Hepatocyte (in vitro differentiated cells): ENCODE measurements around the gene KMT2A. TPM values are rescaled to one million over a fixed set of nuclear protein-coding genes. Genes with fewer than 3 reads are reported as not detected.
"Not testable (repeated sequence)": the region's sequence is repeated elsewhere in the genome, so short reads cannot be mapped to it uniquely, and the experiment has no call there.

Source experiments
- DNase-seq: peaks from one replicate; pipeline ENCODE4 v3.0.0-alpha.2; 2016; ENCODE audit warnings: low spot score
- H2AFZ ChIP-seq: fragments of 200-600 bp; sonication (generic); 2 replicates; pipeline ENCODE4 v1.6.0; 2016; ENCODE audit warnings: antibody characterized with exemption, mild to moderate bottlenecking
- H3K27ac ChIP-seq: fragments of 200-600 bp; sonication (generic); 2 replicates; pipeline ENCODE4 v1.5.1; 2016; ENCODE audit warnings: mild to moderate bottlenecking
- H3K27me3 ChIP-seq: fragments of 200-600 bp; sonication (generic); 2 replicates; pipeline ENCODE4 v1.6.1; 2016
- H3K36me3 ChIP-seq: fragments of 200-600 bp; sonication (generic); replicated peaks from 2 replicates; pipeline ENCODE4 v1.5.1; 2016; ENCODE audit warnings: low read depth; ENCODE audit not compliant: insufficient read depth
- H3K4me1 ChIP-seq: fragments of 200-600 bp; sonication (generic); 2 replicates; pipeline ENCODE4 v1.5.1; 2016; ENCODE audit warnings: mild to moderate bottlenecking, moderate library complexity; ENCODE audit not compliant: insufficient read depth
- H3K4me2 ChIP-seq: fragments of 200-600 bp; sonication (generic); 2 replicates; pipeline ENCODE4 v1.6.0; 2016
- H3K4me3 ChIP-seq: fragments of 200-600 bp; sonication (generic); 2 replicates; pipeline ENCODE4 v1.5.1; 2016; ENCODE audit warnings: mild to moderate bottlenecking
- H3K79me2 ChIP-seq: fragments of 200-600 bp; sonication (generic); 2 replicates; pipeline ENCODE4 v1.6.0; 2017; ENCODE audit warnings: mild to moderate bottlenecking
- H3K9me2 ChIP-seq: fragments of 200-600 bp; sonication (generic); replicated peaks from 2 replicates; pipeline ENCODE4 v1.6.0; 2017; ENCODE audit warnings: mild to moderate bottlenecking; ENCODE audit not compliant: insufficient read depth
- H3K9me3 ChIP-seq: fragments of 200-600 bp; sonication (generic); 2 replicates; pipeline ENCODE4 v1.5.1; 2016; ENCODE audit warnings: low read depth, mild to moderate bottlenecking
- H4K20me1 ChIP-seq: fragments of 200-600 bp; sonication (generic); 2 replicates; pipeline ENCODE4 v1.6.0; 2016; ENCODE audit warnings: mild to moderate bottlenecking; ENCODE audit not compliant: insufficient read depth, poor library complexity, severe bottlenecking
- EZH2 ChIP-seq: fragments of 200-600 bp; sonication (generic); IDR thresholded peaks from 2 replicates; pipeline ENCODE4 v1.6.1; 2016; ENCODE audit warnings: antibody characterized with exemption, mild to moderate bottlenecking, borderline replicate concordance
- EZH2phosphoT487 ChIP-seq: fragments of 200-600 bp; sonication (generic); IDR thresholded peaks from one replicate; pipeline ENCODE4 v1.6.1; 2018; ENCODE audit warnings: antibody characterized with exemption, mild to moderate bottlenecking, low read depth, moderate library complexity; ENCODE audit not compliant: unreplicated experiment, severe bottlenecking
- WGBS: methylation state at CpG from one replicate; pipeline ENCODE4 v1.1.6; 2016; ENCODE audit warnings: low lambda C conversion rate; ENCODE audit errors: missing lambda C conversion rate; 5-methylcytosine and 5-hydroxymethylcytosine counted together
- polyA plus RNA-seq: library from polyadenylated mRNA; unstranded; fragments of >200 nt; fragmentation: Nextera tagmentation; extraction: Ambion mirVana; gene quantifications from 2 replicates; pipeline ENCODE4 v1.2.1, GENCODE V29; 2016
- total RNA-seq: library from RNA; depleted of rRNA; stranded (reverse); fragments of >200 nt; gene quantifications from 2 replicates; pipeline ENCODE4 v1.2.3, GENCODE V29; 2014
- TF ChIP-seq, protein P1 (sequence below): fragments of 200-600 bp; sonication (generic); IDR thresholded peaks from 2 replicates; pipeline ENCODE4 v1.5.1; 2016; ENCODE audit warnings: antibody characterized with exemption, mild to moderate bottlenecking; ENCODE audit not compliant: poor library complexity

KMT2A gene
- total and polyA plus RNA-seq, 2 experiments from 2014 or later, result 23.0 to 29.1 TPM

DNA sequence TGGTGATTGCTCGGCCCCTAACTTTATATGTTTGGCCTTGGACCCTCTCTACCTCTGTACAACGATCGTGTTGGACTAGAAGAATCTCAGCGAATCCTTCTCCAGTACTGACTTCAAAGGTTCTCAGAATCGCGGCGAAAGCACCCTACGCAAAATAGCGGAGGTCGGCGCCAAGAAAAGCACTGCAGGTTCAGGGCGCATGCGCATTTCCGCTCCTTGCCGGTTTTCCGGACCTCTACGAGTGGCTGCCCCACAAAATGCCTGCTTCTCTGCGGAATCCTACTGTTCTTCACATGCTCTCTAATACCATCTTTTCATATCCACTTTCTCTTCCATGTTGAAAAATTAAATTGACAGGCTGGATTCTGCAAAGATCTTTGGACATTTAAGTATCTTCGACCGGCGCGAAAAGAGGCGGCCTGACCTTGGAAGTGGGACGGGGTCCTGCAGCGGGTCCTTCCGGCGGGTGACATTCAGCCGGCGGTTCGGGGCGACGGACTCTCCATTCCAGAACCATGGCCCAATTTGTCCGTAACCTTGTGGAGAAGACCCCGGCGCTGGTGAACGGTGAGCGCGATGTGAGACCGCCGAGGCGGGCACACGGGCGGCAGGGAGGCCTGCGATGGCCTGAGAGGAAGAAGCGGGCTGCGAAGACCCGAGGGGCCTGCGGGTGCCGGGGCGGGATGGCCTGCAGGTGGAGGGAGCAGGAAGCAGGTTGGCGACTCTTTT, 35.0 kb upstream of the KMT2A start, which contains the start of gene ATP5MG:
Gene ATP5MG, plus strand, starts transcription at position 456 of the 729 bp plus-strand sequence. Its CDS starts 60 bp downstream, at position 516.
- Histone ChIP-seq H3K9me3 (no peaks in the 10 kb centered on the region), H3K4me1 (peaks cover 11% of the 10 kb centered on the region), H3K36me3 (no peaks in the 10 kb centered on the region), H3K79me2 (peaks cover 48% of the 10 kb centered on the region), H2AFZ (peak within 1 kb of the TSS; percentile 55), H3K4me2 (peak within 1 kb of the TSS; percentile 69), H3K9me2 (no peaks in the 10 kb centered on the region), H3K27me3 (no peaks in the 10 kb centered on the region), H3K27ac (peak within 1 kb of the TSS; percentile 91), H3K4me3 (peak within 1 kb of the TSS; percentile 79), H4K20me1 (peaks cover 30% of the 10 kb centered on the region)
- WGBS, result under 1% methylated on average over 48 of the region's 51 CpGs
- DNase-seq, result peak; percentile 96
- no peak for TF ChIP-seq EZH2
- TF ChIP-seq, protein P1, sequence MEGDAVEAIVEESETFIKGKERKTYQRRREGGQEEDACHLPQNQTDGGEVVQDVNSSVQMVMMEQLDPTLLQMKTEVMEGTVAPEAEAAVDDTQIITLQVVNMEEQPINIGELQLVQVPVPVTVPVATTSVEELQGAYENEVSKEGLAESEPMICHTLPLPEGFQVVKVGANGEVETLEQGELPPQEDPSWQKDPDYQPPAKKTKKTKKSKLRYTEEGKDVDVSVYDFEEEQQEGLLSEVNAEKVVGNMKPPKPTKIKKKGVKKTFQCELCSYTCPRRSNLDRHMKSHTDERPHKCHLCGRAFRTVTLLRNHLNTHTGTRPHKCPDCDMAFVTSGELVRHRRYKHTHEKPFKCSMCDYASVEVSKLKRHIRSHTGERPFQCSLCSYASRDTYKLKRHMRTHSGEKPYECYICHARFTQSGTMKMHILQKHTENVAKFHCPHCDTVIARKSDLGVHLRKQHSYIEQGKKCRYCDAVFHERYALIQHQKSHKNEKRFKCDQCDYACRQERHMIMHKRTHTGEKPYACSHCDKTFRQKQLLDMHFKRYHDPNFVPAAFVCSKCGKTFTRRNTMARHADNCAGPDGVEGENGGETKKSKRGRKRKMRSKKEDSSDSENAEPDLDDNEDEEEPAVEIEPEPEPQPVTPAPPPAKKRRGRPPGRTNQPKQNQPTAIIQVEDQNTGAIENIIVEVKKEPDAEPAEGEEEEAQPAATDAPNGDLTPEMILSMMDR, result no peak
- no peak for TF ChIP-seq EZH2phosphoT487

- Histone ChIP-seq H3K4me2 (peak overlapping the region; percentile 69), H4K20me1 (peaks cover 30% of the 10 kb centered on the region), H3K27ac (peak overlapping the region; percentile 91), H3K9me2 (no peaks in the 10 kb centered on the region), H3K9me3 (no peaks in the 10 kb centered on the region), H2AFZ (peak overlapping the region; percentile 55), H3K4me3 (peak overlapping the region; percentile 79), H3K79me2 (peaks cover 56% of the 10 kb centered on the region), H3K27me3 (no peaks in the 10 kb centered on the region), H3K36me3 (no peaks in the 10 kb centered on the region), H3K4me1 (peaks cover 11% of the 10 kb centered on the region)
- DNase-seq, result peak; percentile 44
- 4% methylated on average over 22 of the region's 22 CpGs for WGBS
- TF ChIP-seq EZH2phosphoT487 (no peak), EZH2 (no peak)
- TF ChIP-seq, protein P1, result no peak
Observed at GRCh38 chr11:118401880-118402590, 34.3 kb upstream of the KMT2A start.

DNA sequence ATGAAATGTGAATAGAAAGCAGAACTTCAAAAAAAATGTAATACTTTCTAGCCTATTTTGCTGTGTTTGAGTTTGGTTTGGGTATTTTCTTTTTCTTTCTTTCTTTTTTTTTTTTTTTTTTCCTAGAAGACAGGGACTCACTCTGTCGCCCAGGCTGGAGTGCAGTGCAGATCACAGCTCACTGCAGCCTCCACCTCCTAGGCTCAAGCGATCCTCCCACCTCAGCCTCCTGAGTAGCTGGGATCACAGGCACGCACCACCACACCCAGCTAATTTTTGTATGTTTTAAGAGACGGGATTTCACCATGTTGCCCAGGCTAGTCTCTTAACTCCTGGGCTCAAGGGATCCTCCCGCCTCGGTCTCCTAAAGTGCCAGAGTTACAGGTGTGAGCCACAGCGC, 33.7 kb upstream of the KMT2A start:
- Histone ChIP-seq H3K4me2 (peak overlapping the region; percentile 69), H3K79me2 (peaks cover 61% of the 10 kb centered on the region), H3K4me1 (peaks cover 11% of the 10 kb centered on the region), H4K20me1 (peaks cover 30% of the 10 kb centered on the region), H3K27ac (peak overlapping the region; percentile 91), H3K4me3 (peak overlapping the region; percentile 79)
- not testable (repeated sequence) for H3K27me3 ChIP-seq, H3K9me3 ChIP-seq, DNase-seq, H3K9me2 ChIP-seq, H2AFZ ChIP-seq, H3K36me3 ChIP-seq
- WGBS, result 89% methylated on average over 7 of the region's 7 CpGs

- Histone ChIP-seq H4K20me1 (peaks cover 30% of the 10 kb centered on the region), H2AFZ (no peak overlapping the region), H3K9me3 (no peaks in the 10 kb centered on the region), H3K27me3 (no peaks in the 10 kb centered on the region), H3K79me2 (peaks cover 65% of the 10 kb centered on the region), H3K36me3 (no peaks in the 10 kb centered on the region), H3K27ac (no peak overlapping the region), H3K9me2 (no peaks in the 10 kb centered on the region), H3K4me1 (peaks cover 11% of the 10 kb centered on the region), H3K4me3 (no peak overlapping the region), H3K4me2 (no peak overlapping the region)
- WGBS, result 94% methylated on average over 7 of the region's 7 CpGs
- TF ChIP-seq, protein P1, result no peak
- no peak for TF ChIP-seq EZH2
- TF ChIP-seq EZH2phosphoT487, result no peak
- DNase-seq, result no peak
Observed at GRCh38 chr11:118406599-118407166, 29.6 kb upstream of the KMT2A start.
